Spleen (tissue), 11 donors: ENCODE data around the gene KLHL12. TPM values are rescaled to one million over a fixed set of nuclear protein-coding genes. Genes with fewer than 3 reads are reported as not detected.
A peak's percentile ranks its signal among the peaks of the same experiment; 100 is the strongest.

ENCODE experiments used
- DNase-seq: peaks from one replicate; pipeline ENCODE4 v3.0.0-alpha.2; 2020
- H3K27ac ChIP-seq, 8 donors: fragments of 200-600 bp; sonication (generic) in 7 of 8; 1 replicate in 4 of 8; 2 replicates in 4 of 8; pipeline versions ENCODE4 v1.5.0 to v1.8.0; 2016 to 2021; ENCODE audit warnings: inconsistent platforms in 4 of 8, mild to moderate bottlenecking in 4 of 8, moderate library complexity in 1 of 8
- H3K27me3 ChIP-seq, 7 donors: fragments of 200-600 bp; sonication (generic) in 6 of 7; replicated peaks in 1 of 7; 1 replicate in 4 of 7; 2 replicates in 3 of 7; pipeline versions ENCODE4 v1.5.0 to v1.8.0; 2016 to 2021; ENCODE audit warnings: inconsistent platforms in 3 of 7, mild to moderate bottlenecking in 1 of 7
- H3K36me3 ChIP-seq, 6 donors: fragments of 200-600 bp; sonication (generic) in 5 of 6; 1 replicate in 4 of 6; 2 replicates in 2 of 6; pipeline versions ENCODE4 v1.5.0 to v1.8.0; 2016 to 2021; ENCODE audit warnings: inconsistent platforms in 2 of 6
- H3K4me1 ChIP-seq, 6 donors: fragments of 200-600 bp; sonication (generic) in 5 of 6; 1 replicate in 3 of 6; 2 replicates in 3 of 6; pipeline versions ENCODE4 v1.5.0 to v1.8.0; 2016 to 2021; ENCODE audit warnings: inconsistent platforms in 3 of 6
- H3K4me3 ChIP-seq, 8 donors: fragments of 200-600 bp; sonication (generic) in 7 of 8; 1 replicate in 4 of 8; 2 replicates in 4 of 8; pipeline versions ENCODE4 v1.5.0 to v1.8.0; 2016 to 2021; ENCODE audit warnings: inconsistent platforms in 4 of 8, mild to moderate bottlenecking in 4 of 8, moderate library complexity in 2 of 8
- H3K9me3 ChIP-seq, 8 donors: fragments of 200-600 bp; sonication (generic) in 7 of 8; 1 replicate in 4 of 8; 2 replicates in 4 of 8; pipeline versions ENCODE4 v1.5.0 to v1.8.0; 2016 to 2021; ENCODE audit warnings: inconsistent platforms in 4 of 8
- POLR2A ChIP-seq, 3 donors: fragments of 450-650 bp; IDR thresholded peaks; one replicate each; pipeline ENCODE4 v1.5.1; 2017; ENCODE audit warnings: antibody characterized with exemption in 3 of 3, mild to moderate bottlenecking in 1 of 3
- POLR2AphosphoS5 ChIP-seq, 3 donors: sonication (generic); formaldehyde crosslinking; IDR thresholded peaks; one replicate each; pipeline ENCODE4 v1.5.1; 2017; ENCODE audit warnings: antibody characterized with exemption in 3 of 3
- WGBS, 5 donors: extraction: QIAGEN DNeasy Blood & Tissue Kit in 3 of 5; methylation state at CpG; one replicate each; pipeline versions ENCODE4 v1.1.5 to v1.1.7; 2013 to 2018; 5-methylcytosine and 5-hydroxymethylcytosine counted together
- intact Hi-C: fragments of 100-400 bp; cut with DNase I; formaldehyde crosslinking; loops from one replicate; pipeline ENCODE4 v1.15.0; 2023; ENCODE audit warnings: low total_unique reads
- polyA plus RNA-seq, 3 donors: library from polyadenylated mRNA; stranded (reverse); fragments of 200-250 nt; gene quantifications; one replicate each; pipeline ENCODE4 v1.2.1, GENCODE V29; 2013
- total RNA-seq, 7 donors: library from RNA; depleted of rRNA in 3 of 7; stranded (reverse); fragments of >200 nt in 3 of 7; fragmentation: NEBNext Ultra II Directional in 4 of 7; extraction: Animal tissue kit (Norgen Biotek cat#: 25700) in 4 of 7; gene quantifications; one replicate each; pipeline versions ENCODE4 v1.1.0 to v1.2.1, GENCODE V29; 2016 to 2021
- TF ChIP-seq, protein P1 (sequence below), 11 experiments: fragments of 200-600 bp in 7 of 11; fragments of 450-650 bp in 4 of 11; sonication (generic) in 4 of 11; IDR thresholded peaks in 8 of 11; conservative IDR thresholded peaks in 3 of 11; 1 replicate in 7 of 11; 2 replicates in 4 of 11; pipeline versions ENCODE4 v1.4.0 to v1.8.0; 2016 to 2021; ENCODE audit warnings: antibody characterized with exemption in 11 of 11, inconsistent platforms in 4 of 11, mild to moderate bottlenecking in 1 of 11
- donor health status: healthy with polysubstance abuse.
- donor health status: DM: no; HTN: no; CAD: no; lungs with moderate emphysema.
- donor health status: DM: no; HTN: no; CAD: no.
- donor health status: Bipolar disorder and iron deficiency.
- donor health status: healthy.
- donor health status: DM: no; HTN: no; CAD: no.
- donor health status: DM: yes; HTN: yes; CAD: no.

Gene KLHL12
- total and polyA plus RNA-seq, 10 donors: 14.8 to 35.4 (median 23.8) TPM

DNA sequence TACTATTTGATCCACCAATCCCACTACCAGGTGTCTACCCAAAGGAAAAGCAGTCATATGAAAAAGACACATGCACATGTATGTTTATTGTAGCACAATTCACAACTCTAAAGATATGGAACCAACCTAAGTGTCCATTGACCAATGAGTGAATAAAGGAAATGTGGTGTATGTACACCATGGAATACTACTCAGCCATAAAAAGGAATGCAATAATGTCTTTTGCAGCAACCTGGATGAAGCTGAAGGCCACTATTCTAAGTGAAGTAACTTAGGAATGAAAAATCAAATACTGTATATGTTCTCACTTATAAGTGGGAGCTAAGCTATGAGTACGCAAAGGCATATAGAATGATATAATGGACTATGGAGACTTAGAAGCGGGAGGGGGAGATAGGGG is 18.4 kb upstream of the KLHL12 start:
- Histone ChIP-seq H3K27ac (no peak overlapping the region), H3K9me3 (no peaks in the 10 kb centered on the region), H3K4me3 (no peak overlapping the region), H3K4me1 (no peaks in the 10 kb centered on the region), H3K27me3 (no peaks in the 10 kb centered on the region), H3K36me3 (peaks cover 5 to 100% (median 98%) of the 10 kb centered on the region in 6 donors)
- TF ChIP-seq POLR2AphosphoS5 (IDR thresholded peaks at IDR 0.05): no peak
- TF ChIP-seq POLR2A (IDR thresholded peaks at IDR 0.05): no peak
- TF ChIP-seq, protein P1, sequence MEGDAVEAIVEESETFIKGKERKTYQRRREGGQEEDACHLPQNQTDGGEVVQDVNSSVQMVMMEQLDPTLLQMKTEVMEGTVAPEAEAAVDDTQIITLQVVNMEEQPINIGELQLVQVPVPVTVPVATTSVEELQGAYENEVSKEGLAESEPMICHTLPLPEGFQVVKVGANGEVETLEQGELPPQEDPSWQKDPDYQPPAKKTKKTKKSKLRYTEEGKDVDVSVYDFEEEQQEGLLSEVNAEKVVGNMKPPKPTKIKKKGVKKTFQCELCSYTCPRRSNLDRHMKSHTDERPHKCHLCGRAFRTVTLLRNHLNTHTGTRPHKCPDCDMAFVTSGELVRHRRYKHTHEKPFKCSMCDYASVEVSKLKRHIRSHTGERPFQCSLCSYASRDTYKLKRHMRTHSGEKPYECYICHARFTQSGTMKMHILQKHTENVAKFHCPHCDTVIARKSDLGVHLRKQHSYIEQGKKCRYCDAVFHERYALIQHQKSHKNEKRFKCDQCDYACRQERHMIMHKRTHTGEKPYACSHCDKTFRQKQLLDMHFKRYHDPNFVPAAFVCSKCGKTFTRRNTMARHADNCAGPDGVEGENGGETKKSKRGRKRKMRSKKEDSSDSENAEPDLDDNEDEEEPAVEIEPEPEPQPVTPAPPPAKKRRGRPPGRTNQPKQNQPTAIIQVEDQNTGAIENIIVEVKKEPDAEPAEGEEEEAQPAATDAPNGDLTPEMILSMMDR (IDR thresholded peaks at IDR 0.05 in 8 of 11, conservative IDR thresholded peaks at IDR 0.05 in 3 of 11): no peak
- intact Hi-C loops: no loop called here
- no peak for DNase-seq
- 96 to 100% (median 99%) methylated on average over 2 of the region's 2 CpGs for WGBS, 5 donors

DNA sequence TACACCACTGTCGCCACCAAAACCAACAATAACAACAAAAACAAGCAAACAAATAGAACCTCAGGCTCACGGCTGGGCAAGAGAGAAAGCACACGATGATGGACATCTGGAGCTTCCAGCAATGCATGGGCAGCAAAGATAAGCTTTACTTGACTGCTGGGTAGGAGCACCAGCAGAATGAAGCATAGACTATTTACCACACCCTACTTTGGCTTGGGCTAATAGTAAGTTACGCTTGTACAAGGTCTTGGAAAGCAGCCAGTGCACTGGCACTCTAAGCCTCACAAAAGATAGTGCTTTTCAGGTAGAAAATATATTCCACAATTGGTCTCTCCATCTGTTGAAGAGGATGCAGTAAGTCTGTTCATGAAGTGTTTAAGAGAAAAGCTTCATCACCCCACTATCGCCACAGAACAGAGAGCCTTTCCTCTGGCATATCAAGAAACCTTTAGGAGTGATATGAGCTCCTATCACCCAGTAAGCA is 17.4 kb upstream of the KLHL12 start:
- DNase-seq: no peak
- peaks cover 5 to 100% (median 93%) of the 10 kb centered on the region in 6 donors for H3K36me3 ChIP-seq
- TF ChIP-seq, protein P1 (IDR thresholded peaks at IDR 0.05 in 8 of 11, conservative IDR thresholded peaks at IDR 0.05 in 3 of 11): no peak
- TF ChIP-seq POLR2A (IDR thresholded peaks at IDR 0.05) (no peak), POLR2AphosphoS5 (IDR thresholded peaks at IDR 0.05) (peak in 1 of 3 donors; percentile 18)
- WGBS, 5 donors: 90 to 97% (median 94%) methylated on average over 5 of the region's 5 CpGs
- H3K4me3 ChIP-seq: no peak overlapping the region
- H3K27me3 ChIP-seq: no peaks in the 10 kb centered on the region
- intact Hi-C loops: no loop called here
- no peak overlapping the region for H3K27ac ChIP-seq
- H3K9me3 ChIP-seq: no peaks in the 10 kb centered on the region
- H3K4me1 ChIP-seq: no peaks in the 10 kb centered on the region

DNA sequence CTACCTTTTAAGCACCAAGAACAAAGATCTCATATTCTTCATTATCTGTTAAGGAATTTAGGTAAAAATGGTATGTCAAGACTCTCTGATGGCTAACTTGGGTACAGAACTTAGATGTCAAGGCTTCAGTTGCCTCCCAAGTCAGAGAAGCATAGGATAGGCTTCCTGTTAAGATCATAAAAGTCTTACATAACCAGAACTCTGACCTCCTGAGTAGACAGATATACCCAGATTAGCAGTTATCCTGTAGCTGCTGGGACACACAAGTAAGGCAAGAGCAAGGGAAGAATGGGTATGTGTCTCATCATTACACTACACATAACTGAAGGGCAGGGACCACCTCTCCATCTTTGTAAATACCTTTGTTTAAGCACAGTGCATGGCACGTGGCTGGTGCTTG is 15.4 kb upstream of the KLHL12 start:
- no peak overlapping the region for H3K4me3 ChIP-seq
- intact Hi-C loops: no loop called here
- TF ChIP-seq POLR2A (IDR thresholded peaks at IDR 0.05) (no peak), POLR2AphosphoS5 (IDR thresholded peaks at IDR 0.05) (no peak)
- TF ChIP-seq, protein P1 (IDR thresholded peaks at IDR 0.05 in 8 of 11, conservative IDR thresholded peaks at IDR 0.05 in 3 of 11): no peak
- no peaks in the 10 kb centered on the region for H3K4me1 ChIP-seq
- no peak for DNase-seq
- H3K36me3 ChIP-seq: peaks cover 5 to 85% (median 75%) of the 10 kb centered on the region in 6 donors
- 83 to 98% (median 93%) methylated on average over 1 of the region's 1 CpG for WGBS, 5 donors
- H3K9me3 ChIP-seq: no peaks in the 10 kb centered on the region
- no peaks in the 10 kb centered on the region for H3K27me3 ChIP-seq
- H3K27ac ChIP-seq: no peak overlapping the region

DNA sequence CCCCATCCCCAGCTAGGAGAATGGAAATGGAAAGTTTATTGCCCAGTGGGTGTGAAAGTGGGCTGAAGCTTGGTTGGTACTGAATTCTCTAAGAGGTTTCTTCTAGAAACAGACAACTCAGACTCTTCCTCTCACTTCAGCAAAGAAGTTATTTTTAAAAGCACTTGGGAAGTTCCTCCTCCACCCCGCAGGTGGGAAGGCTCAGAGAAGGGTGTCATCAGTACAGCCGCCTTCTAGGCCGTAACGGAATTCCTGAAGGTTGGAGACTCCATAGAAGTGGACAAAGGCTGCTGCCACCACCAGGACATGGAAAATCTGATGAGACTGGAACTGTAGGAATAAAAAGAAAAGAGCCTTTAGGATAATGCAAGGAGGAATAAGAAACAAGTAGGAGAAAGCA is 14.3 kb upstream of the KLHL12 start:
- no peak for DNase-seq
- no peak for TF ChIP-seq POLR2A (IDR thresholded peaks at IDR 0.05)
- no peak for TF ChIP-seq POLR2AphosphoS5 (IDR thresholded peaks at IDR 0.05)
- TF ChIP-seq, protein P1 (IDR thresholded peaks at IDR 0.05 in 8 of 11, conservative IDR thresholded peaks at IDR 0.05 in 3 of 11): no peak
- H3K4me1 ChIP-seq: no peaks in the 10 kb centered on the region
- no peaks in the 10 kb centered on the region for H3K27me3 ChIP-seq
- 89 to 96% (median 93%) methylated on average over 4 of the region's 4 CpGs for WGBS, 5 donors
- intact Hi-C loops: no loop called here
- H3K4me3 ChIP-seq: no peak overlapping the region
- no peaks in the 10 kb centered on the region for H3K9me3 ChIP-seq
- H3K27ac ChIP-seq: no peak overlapping the region
- peaks cover 4 to 74% (median 65%) of the 10 kb centered on the region in 6 donors for H3K36me3 ChIP-seq
